Activated CD8-positive, alpha-beta memory T cell treated with anti-CD3 and anti-CD28 coated beads, Interleukin-2, amount 50 U/mL, for 48 hours (primary cell): ENCODE data around the gene TSNAXIP1.
A peak's percentile ranks its signal among the peaks of the same experiment; 100 is the strongest.

ENCODE experiments used
- DNase-seq: peaks from one replicate; pipeline ENCODE4 v3.0.0-alpha.2; 2020

TSNAXIP1 gene, protein sequence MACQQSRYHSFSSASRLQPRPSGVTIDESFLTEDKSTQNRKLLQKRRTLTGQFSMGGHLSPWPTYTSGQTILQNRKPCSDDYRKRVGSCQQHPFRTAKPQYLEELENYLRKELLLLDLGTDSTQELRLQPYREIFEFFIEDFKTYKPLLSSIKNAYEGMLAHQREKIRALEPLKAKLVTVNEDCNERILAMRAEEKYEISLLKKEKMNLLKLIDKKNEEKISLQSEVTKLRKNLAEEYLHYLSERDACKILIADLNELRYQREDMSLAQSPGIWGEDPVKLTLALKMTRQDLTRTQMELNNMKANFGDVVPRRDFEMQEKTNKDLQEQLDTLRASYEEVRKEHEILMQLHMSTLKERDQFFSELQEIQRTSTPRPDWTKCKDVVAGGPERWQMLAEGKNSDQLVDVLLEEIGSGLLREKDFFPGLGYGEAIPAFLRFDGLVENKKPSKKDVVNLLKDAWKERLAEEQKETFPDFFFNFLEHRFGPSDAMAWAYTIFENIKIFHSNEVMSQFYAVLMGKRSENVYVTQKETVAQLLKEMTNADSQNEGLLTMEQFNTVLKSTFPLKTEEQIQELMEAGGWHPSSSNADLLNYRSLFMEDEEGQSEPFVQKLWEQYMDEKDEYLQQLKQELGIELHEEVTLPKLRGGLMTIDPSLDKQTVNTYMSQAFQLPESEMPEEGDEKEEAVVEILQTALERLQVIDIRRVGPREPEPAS

DNA sequence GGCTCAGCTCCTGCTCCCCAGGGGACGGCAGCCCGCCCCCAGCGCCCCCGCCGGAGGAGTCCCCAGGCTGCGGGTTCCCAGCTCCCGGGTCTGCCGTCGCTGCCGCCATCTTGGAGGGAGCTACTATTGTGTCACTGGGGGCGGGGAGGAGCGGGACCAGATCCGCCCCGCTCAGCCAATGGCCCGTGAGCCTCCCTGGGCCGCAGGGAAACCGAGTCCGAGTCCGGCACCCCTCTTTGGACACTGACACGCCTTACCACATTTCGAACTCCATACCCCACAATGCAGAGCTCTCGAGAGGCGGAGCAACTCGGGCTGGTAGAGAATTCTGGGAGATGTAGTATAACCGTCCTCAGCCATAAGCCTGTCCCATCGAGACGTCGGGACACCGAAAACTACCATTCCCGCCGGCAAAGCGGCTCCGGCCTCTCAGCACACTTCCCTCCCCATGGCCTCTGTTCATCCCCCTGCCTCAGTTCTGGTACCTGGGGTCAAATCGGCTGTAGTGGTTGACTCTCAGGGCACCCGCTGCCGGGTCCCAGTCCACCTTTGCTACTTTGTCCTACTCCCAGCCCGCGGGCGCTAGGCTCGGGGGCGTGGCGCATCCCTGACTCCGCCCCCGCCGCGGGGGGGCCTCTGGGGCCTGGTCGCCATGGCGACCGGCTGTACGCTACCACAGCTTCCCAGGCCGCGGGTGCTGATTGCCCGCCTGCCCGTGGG lies at the start of gene TSNAXIP1, which contains the start of gene RANBP10:
Gene TSNAXIP1, plus strand, starts transcription at position 462 of the 720 bp plus-strand sequence. CDS start 261 bp downstream, outside the sequence.
Gene RANBP10, minus strand, starts transcription at position 133 of the 720 bp plus-strand sequence. Its CDS starts 24 bp downstream, at position 109.
- DNase-seq = peak; percentile 94

DNA sequence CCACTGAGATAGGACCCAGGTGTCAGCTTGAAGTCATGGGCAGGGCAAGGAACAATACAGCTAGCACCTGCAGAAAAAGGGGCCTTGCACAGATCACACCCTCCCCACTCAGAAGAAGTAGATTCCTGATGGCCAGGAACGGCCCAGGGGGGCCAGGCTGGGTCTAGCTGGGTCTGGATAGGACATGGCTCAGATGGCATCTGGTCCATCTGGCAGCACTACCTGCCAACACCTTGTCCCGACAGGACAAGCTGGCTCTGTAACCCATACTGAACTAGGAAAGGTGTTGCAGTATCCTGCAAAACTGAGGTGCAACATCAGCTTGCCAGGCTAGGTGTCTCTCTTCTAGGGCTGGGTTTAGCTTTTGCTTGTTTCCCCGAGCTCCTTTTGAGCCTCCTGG lies 48.7 kb upstream of the TSNAXIP1 start:
- no peak for DNase-seq

DNA sequence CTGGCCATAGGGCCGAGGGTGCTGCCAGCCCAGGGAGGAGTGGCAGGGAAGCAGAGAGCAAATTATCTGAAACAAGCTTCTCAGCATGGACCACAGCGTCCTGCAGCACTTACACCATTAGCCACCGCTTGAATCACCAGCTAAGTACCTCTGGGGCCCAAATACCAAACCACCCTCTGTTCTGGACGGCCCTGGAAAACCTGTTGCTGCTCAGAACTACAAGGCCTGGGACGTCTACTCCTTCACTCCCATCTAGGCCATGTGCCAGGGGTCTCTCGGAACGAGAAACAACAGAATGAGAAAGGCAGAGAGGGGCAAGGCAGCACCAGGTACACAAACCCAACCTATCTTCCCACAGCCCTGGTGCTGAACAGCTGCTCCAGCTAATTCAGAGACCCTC lies 47.7 kb upstream of the TSNAXIP1 start:
- no peak for DNase-seq

DNA sequence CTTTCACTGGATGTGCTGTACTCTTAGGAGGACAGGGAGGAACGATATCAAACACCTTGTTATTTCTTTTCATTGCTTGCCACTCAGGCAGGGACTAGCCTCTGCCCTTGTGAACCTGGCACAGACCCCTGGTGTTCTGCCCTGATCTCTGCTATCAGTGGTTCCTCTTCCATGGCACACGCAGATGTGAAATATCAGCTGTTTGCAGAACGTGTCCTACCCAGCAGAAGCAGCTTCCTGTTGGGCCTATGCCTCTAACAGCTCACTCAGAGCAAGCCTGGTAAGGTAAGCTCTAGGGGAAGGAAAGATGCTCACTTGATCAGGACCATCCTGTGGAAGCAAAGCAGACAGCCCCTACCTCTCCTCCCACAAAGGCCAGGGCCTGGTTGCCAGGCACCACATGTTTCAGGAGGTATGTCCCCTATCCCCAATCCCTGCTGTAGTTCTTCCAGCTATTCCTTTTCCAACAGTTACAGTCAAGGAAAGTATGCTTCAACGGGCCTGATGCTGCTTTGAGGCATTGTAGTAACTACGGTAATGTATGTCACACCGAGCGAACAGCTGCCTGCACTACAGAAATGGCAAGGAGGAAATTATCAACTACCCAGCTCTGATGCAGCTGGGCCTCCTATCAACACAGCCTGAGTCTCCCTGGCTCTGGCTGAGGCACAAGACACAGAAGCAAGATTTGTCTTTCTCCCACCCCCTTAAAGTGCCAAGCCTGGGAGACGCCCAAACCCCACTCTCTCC lies 46.3 kb upstream of the TSNAXIP1 start:
- DNase-seq = no peak

DNA sequence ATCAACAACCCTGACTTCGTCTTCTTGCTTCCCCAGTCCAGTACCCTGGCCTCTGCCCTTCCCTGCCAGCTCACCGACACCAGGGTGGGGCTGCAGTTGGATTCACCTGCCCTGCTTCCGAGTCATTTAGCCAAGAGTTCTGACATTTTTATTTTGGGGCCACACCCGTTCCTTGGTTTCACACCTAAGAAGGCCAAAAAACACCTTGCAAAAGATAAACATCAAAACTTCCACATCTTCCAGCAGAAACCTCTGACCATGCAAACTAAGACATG lies 45.8 kb upstream of the TSNAXIP1 start:
- DNase-seq = no peak

DNA sequence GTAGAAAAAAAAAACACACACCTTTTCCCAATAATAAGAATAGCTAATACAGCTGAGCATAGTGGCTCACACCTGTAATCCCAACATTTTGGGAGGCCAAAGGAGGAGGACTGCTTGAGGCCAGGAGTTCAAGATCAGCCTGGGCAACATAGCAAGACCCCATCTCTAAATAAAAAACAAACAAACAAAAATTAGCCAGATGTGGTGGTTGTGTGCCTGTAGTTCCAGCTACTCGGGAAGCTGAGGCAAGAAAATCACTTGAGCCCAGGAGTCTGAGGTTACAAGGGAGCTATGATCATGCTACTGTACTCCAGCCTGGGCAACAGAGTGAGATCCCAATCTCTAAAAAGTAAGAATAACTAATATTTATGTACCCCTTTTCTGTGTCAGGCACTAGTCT lies 44.8 kb upstream of the TSNAXIP1 start:
- DNase-seq = no peak

DNA sequence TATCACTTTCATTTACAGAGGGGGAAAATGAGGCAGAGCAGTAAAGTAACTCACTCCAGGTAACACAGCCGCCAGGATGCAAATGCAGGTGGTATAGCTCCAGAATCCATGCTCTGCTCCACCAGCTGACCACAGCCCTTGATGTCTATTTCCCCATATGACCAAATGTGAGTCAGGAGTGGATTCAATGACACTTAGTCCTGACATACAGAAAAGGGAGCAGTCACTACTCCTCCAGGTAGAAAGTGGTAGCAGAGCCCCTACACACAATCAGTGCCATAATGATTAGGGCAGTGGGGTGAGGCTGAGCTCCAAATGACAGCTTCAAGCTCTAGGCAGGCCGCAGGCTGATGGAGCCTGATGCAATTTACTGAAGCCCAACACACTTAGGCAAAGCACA lies 44.3 kb upstream of the TSNAXIP1 start:
- DNase-seq = no peak

DNA sequence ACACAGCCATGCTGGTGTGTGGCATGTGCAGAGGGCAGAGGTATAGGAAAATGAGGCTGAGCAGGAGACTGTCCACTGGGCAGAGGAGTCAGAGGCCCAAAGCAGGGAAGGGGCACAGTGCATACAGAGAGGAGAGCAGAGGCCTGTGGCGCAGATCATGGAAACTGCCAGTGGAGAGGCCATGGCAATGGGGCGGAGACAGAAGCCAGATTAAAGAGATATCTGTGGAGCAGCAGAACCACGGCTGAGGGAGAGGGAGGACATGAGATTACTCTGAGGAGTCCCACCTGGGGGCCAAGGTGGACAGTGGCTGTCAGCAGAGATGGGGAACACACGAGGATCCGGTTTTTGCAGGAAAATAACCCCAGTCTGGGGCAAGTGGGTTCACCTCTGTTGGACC lies 43.6 kb upstream of the TSNAXIP1 start:
- no peak for DNase-seq

DNA sequence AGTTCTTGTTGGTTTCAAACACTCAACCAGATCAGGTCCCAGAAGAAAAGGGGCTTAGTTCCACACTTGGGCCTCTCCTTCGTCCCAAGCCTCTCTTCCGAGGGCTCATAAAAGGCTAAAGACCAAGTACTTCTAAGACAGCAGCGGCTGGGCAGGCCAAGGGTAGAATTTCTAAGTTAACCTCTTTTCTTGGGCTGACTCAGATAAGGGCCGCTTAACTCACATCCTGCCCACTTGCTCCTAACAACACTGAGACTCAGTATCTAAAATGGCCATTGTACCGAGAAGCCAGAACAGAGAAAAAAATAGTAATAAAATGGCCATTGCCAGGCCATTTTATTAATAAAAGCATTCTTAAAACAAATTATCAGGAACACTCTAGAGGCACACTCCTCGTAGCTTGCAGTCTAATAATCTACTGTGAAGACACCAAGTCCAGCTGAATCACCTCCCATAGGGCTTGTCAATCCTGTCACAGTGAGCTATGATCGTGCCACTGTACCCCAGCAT lies 42.5 kb upstream of the TSNAXIP1 start:
- no peak for DNase-seq

DNA sequence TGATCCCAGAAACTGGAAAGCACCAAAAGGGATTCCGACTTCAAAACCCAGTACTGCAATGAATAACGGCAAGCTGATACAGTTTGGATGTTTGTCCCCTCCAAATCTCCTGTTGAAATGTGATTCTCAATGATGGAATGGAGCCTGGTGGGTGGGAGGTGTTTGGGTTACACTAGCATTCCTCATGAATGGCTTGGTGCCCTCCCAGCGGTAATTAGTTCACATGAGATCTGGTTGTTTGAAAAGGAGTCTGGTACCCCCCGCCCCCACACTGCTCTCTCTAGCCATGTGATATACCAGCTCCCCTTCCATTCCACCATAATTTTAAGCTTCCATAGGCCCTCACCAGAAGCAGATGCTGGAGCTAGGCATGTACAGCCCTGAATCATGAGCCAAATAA lies 40.4 kb upstream of the TSNAXIP1 start:
- no peak for DNase-seq

DNA sequence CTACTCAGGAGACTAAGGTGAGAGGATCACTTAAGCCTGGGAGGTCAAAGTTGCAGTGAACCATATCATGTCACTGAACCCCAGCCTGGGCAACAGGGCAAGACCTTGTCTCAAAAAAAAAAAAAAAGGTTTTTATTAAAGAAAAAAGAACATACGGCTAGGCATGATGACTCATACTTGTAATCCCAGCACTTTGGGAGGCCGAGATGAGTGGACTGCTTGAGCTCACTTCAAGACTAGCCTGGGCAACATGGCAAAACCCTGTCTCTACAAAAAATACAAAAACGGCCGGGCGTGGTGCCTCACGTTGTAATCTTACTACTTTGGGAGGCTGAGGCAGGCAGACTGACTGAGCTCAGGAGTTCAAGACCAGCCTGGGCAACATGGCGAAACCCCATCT lies 38.7 kb upstream of the TSNAXIP1 start:
- no peak for DNase-seq

DNA sequence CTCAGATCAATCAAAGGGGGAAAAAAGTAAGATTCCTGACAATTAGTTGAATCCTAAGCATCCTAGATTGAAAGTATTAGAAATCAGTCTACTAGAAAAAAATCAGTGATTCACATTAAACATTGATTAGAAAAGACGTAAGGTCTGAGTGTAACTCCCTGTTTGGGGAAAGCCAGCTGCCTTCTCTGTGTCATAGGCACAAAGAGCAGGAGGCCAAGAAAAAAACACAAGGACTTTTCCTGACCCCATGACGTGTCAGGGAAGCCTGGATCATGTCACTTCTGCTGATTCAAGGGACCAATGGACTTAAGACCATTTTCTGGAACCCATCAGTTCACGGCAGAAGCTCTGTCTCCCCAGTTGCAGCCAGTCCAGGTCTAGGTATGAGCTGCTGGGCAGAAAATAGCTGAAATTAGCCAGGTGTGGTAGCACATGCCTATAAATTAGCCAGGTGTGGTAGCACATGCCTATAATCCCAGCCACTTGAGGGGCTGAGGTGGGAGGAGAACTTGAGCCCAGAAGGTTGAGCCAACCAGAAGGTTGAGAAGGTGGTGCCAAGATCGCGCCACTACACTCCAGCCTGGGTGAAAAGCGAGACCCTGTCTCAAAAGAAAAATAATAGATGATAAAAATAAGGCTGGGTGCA lies 36.2 kb upstream of the TSNAXIP1 start:
- no peak for DNase-seq

DNA sequence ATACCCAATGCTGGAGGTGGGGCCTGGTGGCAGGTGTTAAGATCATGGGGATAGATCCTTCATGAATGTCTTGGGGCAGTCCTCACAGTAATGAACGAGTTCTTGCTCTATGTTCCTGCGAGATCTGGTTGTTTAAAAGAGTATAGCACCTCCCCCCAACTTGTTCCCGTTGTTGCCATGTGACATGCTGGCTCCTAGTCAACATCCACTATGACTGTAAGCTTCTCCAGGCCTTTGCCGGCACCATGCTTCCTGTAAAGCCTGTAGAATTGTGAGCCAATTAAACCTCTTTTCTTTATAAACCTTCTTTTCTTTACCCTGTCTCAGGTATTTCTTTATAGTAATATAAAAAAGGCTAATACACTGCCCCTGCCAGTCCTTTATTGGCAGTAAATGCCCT lies 33.6 kb upstream of the TSNAXIP1 start:
- no peak for DNase-seq

DNA sequence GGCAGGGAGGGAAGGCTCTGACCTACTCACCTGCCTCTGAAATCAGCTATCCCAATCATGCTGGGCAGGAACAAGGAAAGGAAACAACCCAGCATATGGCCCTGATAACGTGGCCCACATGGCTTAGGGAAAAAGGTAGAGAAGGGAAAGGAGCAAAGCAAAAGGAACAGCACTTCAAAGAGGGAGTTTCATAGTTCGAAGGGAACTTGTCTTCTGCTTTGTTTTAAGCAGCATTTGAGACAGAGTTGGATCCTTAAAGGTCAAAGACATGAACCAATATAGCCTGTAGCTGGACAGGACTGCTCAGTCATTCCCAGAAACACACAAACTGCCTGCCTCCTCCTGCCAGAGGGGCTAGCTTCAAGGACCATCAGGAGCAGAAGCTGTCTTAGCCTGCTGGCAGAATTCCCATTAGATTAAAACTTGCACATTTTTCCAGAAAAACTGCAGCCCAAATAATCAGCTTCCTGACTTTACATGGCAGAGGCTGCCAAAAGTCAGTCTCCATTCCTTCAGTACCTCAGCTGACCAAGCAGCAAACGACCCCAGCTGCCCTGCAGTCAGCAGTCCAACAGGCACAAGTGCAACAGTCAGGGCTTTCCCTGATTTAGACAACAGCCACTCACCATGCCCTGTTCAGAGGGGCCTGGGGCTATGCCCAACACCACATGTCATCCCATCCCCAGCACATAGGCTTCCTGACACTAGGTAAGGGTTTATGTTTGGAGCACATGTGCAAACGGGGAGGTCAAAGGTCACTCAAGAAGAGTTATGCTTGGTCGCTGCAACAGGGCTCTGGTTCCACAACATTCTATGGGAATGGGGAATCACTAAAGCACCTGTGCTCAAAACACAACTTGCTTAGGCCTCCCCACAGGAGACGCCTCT lies 32.9 kb upstream of the TSNAXIP1 start:
- DNase-seq = no peak

DNA sequence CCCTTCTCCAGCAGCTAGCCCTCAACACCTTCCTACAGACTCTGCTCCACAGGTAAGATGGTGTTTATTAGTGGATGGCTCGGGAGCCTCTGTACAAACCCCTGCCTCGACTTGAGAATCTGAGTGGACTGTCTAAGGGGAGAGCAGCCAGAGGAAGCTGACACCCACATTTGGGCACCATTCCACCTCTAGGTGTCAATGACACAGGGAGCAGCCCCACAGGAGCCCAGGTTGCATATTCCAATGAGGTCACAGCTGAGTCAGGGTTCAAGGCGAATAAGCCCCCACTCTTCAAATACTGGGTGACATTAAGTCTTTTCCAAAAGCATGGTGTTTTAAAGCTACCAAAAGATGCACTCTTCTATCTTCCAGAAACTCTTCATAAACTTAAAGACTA lies 32.2 kb upstream of the TSNAXIP1 start:
- DNase-seq = no peak

DNA sequence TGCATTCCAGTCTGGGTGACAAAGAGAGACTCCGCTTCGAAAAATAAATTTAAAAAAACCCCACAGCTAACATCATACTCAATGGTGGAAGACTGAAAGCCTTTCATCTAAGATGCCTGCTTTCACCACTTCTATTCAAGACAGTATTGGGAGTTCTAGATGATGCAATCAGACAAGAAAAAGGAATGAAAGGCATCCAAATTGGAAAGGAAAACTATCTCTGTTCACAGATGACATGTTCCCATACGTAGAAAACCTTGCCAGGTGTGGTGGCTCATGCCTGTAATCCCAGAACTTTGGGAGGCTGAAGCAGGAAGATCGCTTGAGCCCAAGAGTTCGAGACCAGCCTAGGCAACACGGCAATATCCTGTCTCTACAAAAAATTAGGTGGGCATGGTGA lies 31.4 kb upstream of the TSNAXIP1 start:
- no peak for DNase-seq

DNA sequence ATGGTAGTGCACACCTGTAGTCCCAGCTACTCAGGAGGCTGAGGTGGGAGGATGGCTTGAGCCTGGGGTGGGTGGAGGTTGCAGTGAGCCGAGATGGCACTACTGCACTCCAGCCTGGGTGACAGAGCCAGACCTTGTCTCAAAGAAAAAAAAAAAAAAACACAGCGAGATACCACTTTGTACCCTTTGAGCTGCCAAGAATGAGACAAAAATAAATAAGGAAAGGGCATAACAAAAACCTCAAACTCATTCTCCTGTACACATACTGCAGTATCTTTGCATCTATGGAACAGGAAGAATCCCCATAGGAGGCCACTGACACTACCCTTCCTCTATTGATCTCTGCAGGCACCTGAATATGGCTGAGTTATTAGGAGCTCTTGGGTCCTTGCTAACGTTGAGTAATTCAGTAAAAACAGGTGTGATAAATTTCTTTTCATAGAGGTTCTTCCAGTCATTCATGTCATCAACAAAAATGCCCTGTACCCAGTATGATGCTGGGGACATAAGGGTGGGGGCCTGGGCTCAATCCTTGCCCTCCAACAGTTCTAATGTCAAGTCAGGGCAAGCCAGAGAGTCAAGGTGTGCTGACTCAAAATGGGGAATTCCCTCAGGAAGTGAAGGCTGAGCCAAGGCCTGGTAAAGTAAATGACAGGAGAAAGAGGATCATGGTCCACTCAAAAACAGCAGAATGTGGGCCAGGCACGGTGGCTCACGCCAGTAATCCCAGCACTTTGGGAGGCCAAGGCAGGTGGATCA lies 27.3 kb upstream of the TSNAXIP1 start:
- DNase-seq = no peak

DNA sequence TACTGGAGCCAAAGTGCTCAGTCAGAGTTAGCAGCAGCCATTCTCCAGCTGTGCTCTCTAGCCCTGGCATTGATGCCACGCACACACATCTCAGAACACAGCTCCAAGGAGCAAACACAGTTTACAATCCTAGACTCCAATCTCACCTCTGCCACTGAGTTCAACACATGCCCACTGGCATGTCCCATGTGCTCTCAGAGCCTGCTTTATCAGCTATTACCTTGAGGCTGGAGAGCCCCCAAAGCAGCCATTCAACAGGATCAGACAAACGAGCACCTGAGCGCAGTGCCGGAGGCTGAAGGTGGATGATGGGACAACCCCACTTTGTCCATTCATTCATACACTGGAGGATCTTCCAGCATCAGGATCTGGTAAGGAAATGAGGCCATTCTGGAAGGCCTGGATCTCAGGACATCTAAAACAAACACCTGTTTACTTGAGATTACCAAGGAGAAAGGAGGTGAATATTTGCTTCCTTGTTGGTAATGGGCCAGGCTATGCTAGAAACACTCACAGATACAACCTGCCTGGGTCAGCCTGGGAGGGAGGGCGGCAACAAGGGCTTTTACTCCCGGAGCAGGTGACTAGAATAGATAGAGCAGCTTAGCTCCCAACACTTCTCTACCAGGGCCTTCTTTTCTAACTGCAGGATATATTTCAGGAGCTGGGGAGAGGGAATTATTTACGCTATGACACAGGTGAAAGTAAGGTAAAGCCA lies 25.7 kb upstream of the TSNAXIP1 start:
- no peak for DNase-seq

DNA sequence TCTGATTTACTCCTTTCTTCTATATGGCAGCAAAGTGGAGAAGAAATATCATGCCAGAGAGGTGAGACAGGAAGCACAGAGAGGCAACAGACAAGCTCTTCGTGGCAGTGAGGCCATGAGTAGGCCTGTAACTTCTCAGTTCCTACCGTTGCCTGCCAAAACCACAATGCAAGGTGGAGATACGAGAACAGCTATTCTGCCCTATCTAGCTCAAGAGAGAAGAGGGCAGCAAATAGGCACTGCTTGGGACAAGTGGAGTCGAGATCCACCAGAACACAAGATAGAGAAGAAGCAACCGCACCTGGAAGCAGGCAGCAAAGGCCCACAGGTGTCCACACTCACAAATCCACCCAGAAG lies 25.1 kb upstream of the TSNAXIP1 start:
- DNase-seq = no peak
